HepG2 (cell line): ENCODE results near the gene C12orf42. TPM values are rescaled to one million over a fixed set of nuclear protein-coding genes. Genes with fewer than 3 reads are reported as not detected.
"Not testable (repeated sequence)": the region's sequence is repeated elsewhere in the genome, so short reads cannot be mapped to it uniquely, and the experiment has no call there.

ENCODE experiments used
- ATAC-seq: fragments of 200-7000 bp; cut with Tn5 transposase; 3 replicates; pipeline ENCODE4 v1.9.1; 2020; ENCODE audit warnings: mild to moderate bottlenecking, moderate library complexity
- BruUV-seq: library from RNA; stranded (reverse); fragments of 400-500 nt; replicated peaks from 2 replicates; lab custom pipeline; 2021; lab: Mats Ljungman, UMichigan
- CTCF ChIA-PET: fragments of 300-600 bp; formaldehyde crosslinking; extraction: SDS; loops from one replicate; lab custom pipeline; 2021; ENCODE audit warnings: low total read pairs, inconsistent platforms, low intra/inter-chr PET ratio; lab: Yijun Ruan, JAX
- POLR2A ChIA-PET: fragments of 350-600 bp; sonication (Branson Sonifier 250); formaldehyde crosslinking; loops from one replicate; lab custom pipeline; 2020; ENCODE audit warnings: antibody characterized with exemption, inconsistent platforms; lab: Yijun Ruan, JAX
- DNase-seq: peaks from one replicate; pipeline ENCODE4 v3.0.0-alpha.2; 2015; ENCODE audit warnings: low spot score
- FAIRE-seq: peaks from 3 replicates; lab custom pipeline; 2011; peaks lifted over from hg19 to GRCh38; lab: Jason Lieb, UNC
- H2AFZ ChIP-seq: one replicate; pipeline ENCODE4 v1.6.1; 2011; ENCODE audit warnings: low read length, inconsistent platforms
- H3K27ac ChIP-seq: fragments of 300-600 bp; 3 replicates; pipeline ENCODE4 v1.8.0; 2011; ENCODE audit warnings: mixed run types, mild to moderate bottlenecking, mixed read lengths, low read length, inconsistent platforms; ENCODE audit not compliant: insufficient read depth; ENCODE audit errors: extremely low read length
- H3K27me3 ChIP-seq, 2 experiments: fragments of 200-600 bp in 1 of 2; 2 replicates in 1 of 2; 3 replicates in 1 of 2; pipeline versions ENCODE4 v1.6.0 to v1.8.0; 2011; ENCODE audit warnings: low read length in 2 of 2, mild to moderate bottlenecking in 2 of 2, moderate library complexity in 2 of 2, inconsistent platforms in 1 of 2; ENCODE audit not compliant: insufficient read depth in 2 of 2, control insufficient read depth in 1 of 2
- H3K36me3 ChIP-seq, 2 experiments: fragments of 200-600 bp in 1 of 2; replicated peaks in 1 of 2; 2 replicates in 1 of 2; 3 replicates in 1 of 2; pipeline versions ENCODE4 v1.5.1 to v1.8.0; 2011; ENCODE audit warnings: low read length in 2 of 2, inconsistent platforms in 1 of 2; ENCODE audit not compliant: insufficient read depth in 2 of 2, control insufficient read depth in 1 of 2
- H3K4me1 ChIP-seq: 2 replicates; pipeline ENCODE4 v1.5.1; 2012; ENCODE audit warnings: low read length, inconsistent platforms; ENCODE audit not compliant: insufficient read depth
- H3K4me2 ChIP-seq: 2 replicates; pipeline ENCODE4 v1.6.0; 2011; ENCODE audit warnings: low read depth, low read length, inconsistent platforms
- H3K4me3 ChIP-seq, 3 experiments: fragments of 200-600 bp in 1 of 3; sonication (generic), shearing (Covaris generic) in 1 of 3; replicated peaks in 1 of 3; 2 replicates each; pipeline ENCODE4 v1.5.1; 2011 to 2016; ENCODE audit warnings: low read length in 3 of 3, inconsistent platforms in 2 of 3, low read depth in 2 of 3, mild to moderate bottlenecking in 2 of 3, control low read depth in 1 of 3, mixed read lengths in 1 of 3; ENCODE audit not compliant: insufficient read depth in 1 of 3
- H3K79me2 ChIP-seq: one replicate; pipeline ENCODE4 v1.6.1; 2011; ENCODE audit warnings: low read length, inconsistent platforms; ENCODE audit not compliant: insufficient read depth
- H3K9ac ChIP-seq: 2 replicates; pipeline ENCODE4 v1.6.0; 2011; ENCODE audit warnings: mild to moderate bottlenecking, low read depth, low read length, inconsistent platforms; ENCODE audit not compliant: insufficient read depth
- H3K9me3 ChIP-seq: 2 replicates; pipeline ENCODE4 v1.5.1; 2012; ENCODE audit warnings: mild to moderate bottlenecking, low read length
- H4K20me1 ChIP-seq: 2 replicates; pipeline ENCODE4 v1.6.0; 2011; ENCODE audit warnings: inconsistent platforms, mild to moderate bottlenecking, low read length, moderate library complexity; ENCODE audit not compliant: insufficient read depth
- KLF15 ChIP-seq: sonication (generic); formaldehyde crosslinking; IDR thresholded peaks from 2 replicates; pipeline ENCODE4 v1.8.1; 2023; ENCODE audit warnings: borderline replicate concordance, mild to moderate bottlenecking, inconsistent platforms, missing genetic modification reagents, mixed read lengths
- LCORL ChIP-seq, 2 experiments: fragments of 450-650 bp in 1 of 2; sonication (generic) in 1 of 2; formaldehyde crosslinking in 1 of 2; IDR thresholded peaks; 2 replicates each; pipeline versions ENCODE4 v1.5.0 to v1.6.1; 2017 to 2020; ENCODE audit warnings: antibody characterized with exemption in 1 of 2, missing genetic modification reagents in 1 of 2
- TCF7 ChIP-seq: sonication (generic); IDR thresholded peaks from 2 replicates; pipeline ENCODE4 v1.6.1; 2016; ENCODE audit warnings: antibody characterized with exemption, low read depth
- ZNF773 ChIP-seq: sonication (generic); formaldehyde crosslinking; IDR thresholded peaks from 2 replicates; pipeline ENCODE4 v1.4.0; 2020; ENCODE audit warnings: missing genetic modification reagents, borderline replicate concordance
- WGBS: methylation state at CpG from one replicate; pipeline ENCODE4 v1.1.6; 2017; ENCODE audit warnings: low lambda C conversion rate; 5-methylcytosine and 5-hydroxymethylcytosine counted together
- in situ Hi-C: cut with HindIII; loops from 2 replicates; pipeline ENCODE4 v1.10.0; 2017; ENCODE audit warnings: low pct_unique_long_range_greater_than_20kb; ENCODE audit not compliant: extremely low pct_ligation_motif_present
- intact Hi-C: fragments of 100-400 bp; cut with micrococcal nuclease; formaldehyde crosslinking; loops from one replicate; pipeline ENCODE4 v1.10.0; 2022; ENCODE audit not compliant: unreplicated experiment
- polyA plus RNA-seq, 8 experiments: library from polyadenylated mRNA; depleted of rRNA in 3 of 8; stranded (reverse) in 7 of 8; unstranded in 1 of 8; fragments of >200 nt; fragmentation: Illumina TruSeq in 4 of 8; extraction: Trizol in 4 of 8; gene quantifications; 2 replicates each; pipeline versions ENCODE4 v1.2.1 to v1.2.3, GENCODE V29; 2011 to 2016; ENCODE audit warnings: low read depth in 4 of 8, missing spikeins in 1 of 8, mixed read lengths in 1 of 8; ENCODE audit not compliant: insufficient read depth in 1 of 8
- total RNA-seq, 5 experiments: library from RNA; depleted of rRNA; stranded (reverse); fragments of >200 nt; fragmentation: Illumina TruSeq; extraction: Trizol; gene quantifications; 2 replicates each; pipeline ENCODE4 v1.2.3, GENCODE V29; 2016; ENCODE audit warnings: low read depth in 1 of 5
- TF ChIP-seq, protein P1 (sequence below): sonication (generic); formaldehyde crosslinking; IDR thresholded peaks from 2 replicates; pipeline ENCODE4 v1.4.0; 2020; ENCODE audit warnings: missing genetic modification reagents
- TF ChIP-seq, protein P2 (sequence below): sonication (generic); formaldehyde crosslinking; conservative IDR thresholded peaks from 2 replicates; pipeline ENCODE4 v1.4.0; 2020; ENCODE audit warnings: mild to moderate bottlenecking, missing genetic modification reagents, moderate library complexity

The C12orf42 gene
- total and polyA plus RNA-seq, 2 of the 13 experiments (the other 11 are each of a cell fraction or from before 2014, with no cell fraction given): not detected

- H3K4me2 ChIP-seq: no peak overlapping the region
- no peaks in the 10 kb centered on the region for H3K27me3 ChIP-seq
- no peak overlapping the region for H2AFZ ChIP-seq
- in situ Hi-C loops (no loop called here), intact Hi-C loops (no loop called here)
- ATAC-seq (no peak), FAIRE-seq (no peak), DNase-seq (no peak)
- H3K79me2 ChIP-seq: no peaks in the 10 kb centered on the region
- CTCF ChIA-PET: no interaction called here
- no TSS peak for BruUV-seq
- no peaks in the 10 kb centered on the region for H4K20me1 ChIP-seq
- H3K27ac ChIP-seq: no peak overlapping the region
- no peaks in the 10 kb centered on the region for H3K36me3 ChIP-seq
- H3K4me3 ChIP-seq: no peak overlapping the region
- POLR2A ChIA-PET: no interaction called here
- WGBS: 29% methylated on average over 1 of the region's 1 CpG
- H3K4me1 ChIP-seq: no peaks in the 10 kb centered on the region
- no peak overlapping the region for H3K9ac ChIP-seq
- no peaks in the 10 kb centered on the region for H3K9me3 ChIP-seq
- no peak for TF ChIP-seq KLF15 (CRISPR knock-in tag)
- TF ChIP-seq, protein P1, sequence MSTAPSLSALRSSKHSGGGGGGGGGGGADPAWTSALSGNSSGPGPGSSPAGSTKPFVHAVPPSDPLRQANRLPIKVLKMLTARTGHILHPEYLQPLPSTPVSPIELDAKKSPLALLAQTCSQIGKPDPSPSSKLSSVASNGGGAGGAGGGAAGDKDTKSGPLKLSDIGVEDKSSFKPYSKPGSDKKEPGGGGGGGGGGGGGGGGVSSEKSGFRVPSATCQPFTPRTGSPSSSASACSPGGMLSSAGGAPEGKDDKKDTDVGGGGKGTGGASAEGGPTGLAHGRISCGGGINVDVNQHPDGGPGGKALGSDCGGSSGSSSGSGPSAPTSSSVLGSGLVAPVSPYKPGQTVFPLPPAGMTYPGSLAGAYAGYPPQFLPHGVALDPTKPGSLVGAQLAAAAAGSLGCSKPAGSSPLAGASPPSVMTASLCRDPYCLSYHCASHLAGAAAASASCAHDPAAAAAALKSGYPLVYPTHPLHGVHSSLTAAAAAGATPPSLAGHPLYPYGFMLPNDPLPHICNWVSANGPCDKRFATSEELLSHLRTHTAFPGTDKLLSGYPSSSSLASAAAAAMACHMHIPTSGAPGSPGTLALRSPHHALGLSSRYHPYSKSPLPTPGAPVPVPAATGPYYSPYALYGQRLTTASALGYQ (CRISPR knock-in tag): no peak
- TF ChIP-seq TCF7: no peak
- TF ChIP-seq ZNF773 (CRISPR knock-in tag): no peak
These were observed 64.4 kb downstream of the C12orf42 start for GRCh38 chr12:103431387-103431786.

GRCh38 chr12:103425674-103426073, 70.1 kb downstream of the C12orf42 start:
- not testable (repeated sequence) for H3K27me3 ChIP-seq; H3K36me3 ChIP-seq; FAIRE-seq; H2AFZ ChIP-seq; DNase-seq; H3K27ac ChIP-seq; H4K20me1 ChIP-seq; TF ChIP-seq LCORL (IDR thresholded peaks at IDR 0.05)
- H3K4me1 ChIP-seq: peaks cover 19% of the 10 kb centered on the region; the same call in 1 of the 2 replicates
- TF ChIP-seq, protein P2, sequence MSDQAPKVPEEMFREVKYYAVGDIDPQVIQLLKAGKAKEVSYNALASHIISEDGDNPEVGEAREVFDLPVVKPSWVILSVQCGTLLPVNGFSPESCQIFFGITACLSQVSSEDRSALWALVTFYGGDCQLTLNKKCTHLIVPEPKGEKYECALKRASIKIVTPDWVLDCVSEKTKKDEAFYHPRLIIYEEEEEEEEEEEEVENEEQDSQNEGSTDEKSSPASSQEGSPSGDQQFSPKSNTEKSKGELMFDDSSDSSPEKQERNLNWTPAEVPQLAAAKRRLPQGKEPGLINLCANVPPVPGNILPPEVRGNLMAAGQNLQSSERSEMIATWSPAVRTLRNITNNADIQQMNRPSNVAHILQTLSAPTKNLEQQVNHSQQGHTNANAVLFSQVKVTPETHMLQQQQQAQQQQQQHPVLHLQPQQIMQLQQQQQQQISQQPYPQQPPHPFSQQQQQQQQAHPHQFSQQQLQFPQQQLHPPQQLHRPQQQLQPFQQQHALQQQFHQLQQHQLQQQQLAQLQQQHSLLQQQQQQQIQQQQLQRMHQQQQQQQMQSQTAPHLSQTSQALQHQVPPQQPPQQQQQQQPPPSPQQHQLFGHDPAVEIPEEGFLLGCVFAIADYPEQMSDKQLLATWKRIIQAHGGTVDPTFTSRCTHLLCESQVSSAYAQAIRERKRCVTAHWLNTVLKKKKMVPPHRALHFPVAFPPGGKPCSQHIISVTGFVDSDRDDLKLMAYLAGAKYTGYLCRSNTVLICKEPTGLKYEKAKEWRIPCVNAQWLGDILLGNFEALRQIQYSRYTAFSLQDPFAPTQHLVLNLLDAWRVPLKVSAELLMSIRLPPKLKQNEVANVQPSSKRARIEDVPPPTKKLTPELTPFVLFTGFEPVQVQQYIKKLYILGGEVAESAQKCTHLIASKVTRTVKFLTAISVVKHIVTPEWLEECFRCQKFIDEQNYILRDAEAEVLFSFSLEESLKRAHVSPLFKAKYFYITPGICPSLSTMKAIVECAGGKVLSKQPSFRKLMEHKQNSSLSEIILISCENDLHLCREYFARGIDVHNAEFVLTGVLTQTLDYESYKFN (CRISPR knock-in tag): 0 out of 2 replicates have a peak, but pooled peaks have one; percentile 35
- TF ChIP-seq LCORL (CRISPR knock-in tag; IDR thresholded peaks at IDR 0.05): 0 out of 2 replicates have a peak, but pooled peaks have one; percentile 34
- TF ChIP-seq, all 625 proteins: peak for 2; not testable (repeated sequence) for 623
- POLR2A ChIA-PET, in situ Hi-C loops, H3K79me2 ChIP-seq, H3K9ac ChIP-seq, H3K4me2 ChIP-seq, H3K4me3 ChIP-seq, CTCF ChIA-PET, H3K9me3 ChIP-seq, BruUV-seq: not testable (repeated sequence)
- ATAC-seq: peak; percentile 62
- 23% methylated on average over 6 of the region's 6 CpGs for WGBS
- intact Hi-C loops: loop anchor here (1.0 kb wide), 1 partner anchor 79 kb away; no protein-coding TSS in a partner anchor
